Stimulated activated CD4-positive, alpha-beta T cell treated with anti-CD3 and anti-CD28 coated beads, Interleukin-1b, Interleukin-23, amount 100 ng/mL, for 48 hours (primary cell): Measurements from ENCODE around the gene SAMD9L.

Source experiments
- DNase-seq: peaks from one replicate; pipeline ENCODE4 v3.0.0-alpha.2; 2020

SAMD9L gene

GRCh38 chr7:93148144-93148543 lies at the start of gene SAMD9L:
SAMD9L (minus strand) TSS chr7:93148385; CDS start chr7:93135971, 12,414 bp downstream.
- DNase-seq: no peak

- no peak for DNase-seq
These were observed 48.2 kb upstream of the SAMD9L start for GRCh38 chr7:93196336-93196735.

GRCh38 chr7:93194386-93194785 lies 46.2 kb upstream of the SAMD9L start:
- DNase-seq: no peak

- DNase-seq: no peak
These were observed 40.9 kb upstream of the SAMD9L start for GRCh38 chr7:93188870-93189634.

- DNase-seq: peak; percentile 13
These were observed 37.3 kb upstream of the SAMD9L start for GRCh38 chr7:93185303-93186027.

GRCh38 chr7:93179173-93179572 lies 31.0 kb upstream of the SAMD9L start:
- no peak for DNase-seq

GRCh38 chr7:93178213-93178612 lies 30.0 kb upstream of the SAMD9L start:
- no peak for DNase-seq

- DNase-seq: no peak
These were observed 28.9 kb upstream of the SAMD9L start for GRCh38 chr7:93176992-93177580.

GRCh38 chr7:93175219-93175618 lies 27.0 kb upstream of the SAMD9L start:
- DNase-seq: no peak

- no peak for DNase-seq
These were observed 24.5 kb upstream of the SAMD9L start for GRCh38 chr7:93172683-93173082.

GRCh38 chr7:93171606-93172226 lies 23.5 kb upstream of the SAMD9L start:
- no peak for DNase-seq

- DNase-seq: no peak
These were observed 17.3 kb upstream of the SAMD9L start for GRCh38 chr7:93165447-93165846.

- DNase-seq: no peak
These were observed 16.6 kb upstream of the SAMD9L start for GRCh38 chr7:93164766-93165165.

GRCh38 chr7:93161181-93161762 lies 13.1 kb upstream of the SAMD9L start:
- DNase-seq: no peak

- no peak for DNase-seq
These were observed 12.2 kb upstream of the SAMD9L start for GRCh38 chr7:93160410-93160809.

GRCh38 chr7:93159490-93159889 lies 11.3 kb upstream of the SAMD9L start:
- DNase-seq: no peak

GRCh38 chr7:93156884-93157283 lies 8.7 kb upstream of the SAMD9L start:
- no peak for DNase-seq

- DNase-seq: no peak
These were observed 2.1 kb upstream of the SAMD9L start for GRCh38 chr7:93150200-93150835.

- no peak for DNase-seq
These were observed 542 bp upstream of the SAMD9L start for GRCh38 chr7:93148727-93149126.

- peak; percentile 17 for DNase-seq
These were observed 822 bp downstream of the SAMD9L start for GRCh38 chr7:93147363-93147762.

- DNase-seq: no peak
These were observed 1.6 kb downstream of the SAMD9L start for GRCh38 chr7:93146472-93147141.

- DNase-seq: no peak
These were observed 2.1 kb downstream of the SAMD9L start for GRCh38 chr7:93146036-93146435.
